Effector memory CD8-positive, alpha-beta T cell (primary cell): ENCODE measurements around the gene ARRDC1.
"Not testable (repeated sequence)": the region's sequence is repeated elsewhere in the genome, so short reads cannot be mapped to it uniquely, and the experiment has no call there.

ENCODE experiments used
- ATAC-seq: fragments of 150-1000 bp; cut with Tn5 transposase; replicated peaks from 2 replicates; pipeline ENCODE4 v1.10.0; 2021; ENCODE audit warnings: mild to moderate bottlenecking, moderate library complexity
- DNase-seq, 3 experiments: peaks; one replicate each; pipeline ENCODE4 v3.0.0; 2021
- H3K27ac Mint-ChIP-seq, 2 donors: one replicate each; pipeline ENCODE4 v1.8.0; 2022; ENCODE audit warnings: mild to moderate bottlenecking in 2 of 2, mixed read lengths in 2 of 2, moderate library complexity in 2 of 2
- H3K27me3 Mint-ChIP-seq, 2 donors: one replicate each; pipeline ENCODE4 v1.8.0; 2022; ENCODE audit warnings: mixed read lengths in 2 of 2
- H3K36me3 Mint-ChIP-seq: one replicate; pipeline ENCODE4 v1.8.0; 2022; ENCODE audit warnings: mild to moderate bottlenecking, moderate library complexity, mixed read lengths; ENCODE audit not compliant: insufficient read depth
- H3K4me1 Mint-ChIP-seq, 2 donors: one replicate each; pipeline ENCODE4 v1.8.0; 2022; ENCODE audit warnings: low read depth in 2 of 2, mixed read lengths in 2 of 2
- H3K4me3 Mint-ChIP-seq, 2 donors: one replicate each; pipeline ENCODE4 v1.8.0; 2022; ENCODE audit warnings: mild to moderate bottlenecking in 2 of 2, mixed read lengths in 2 of 2, moderate library complexity in 2 of 2
- H3K9me3 Mint-ChIP-seq, 2 donors: one replicate each; pipeline ENCODE4 v1.8.0; 2022; ENCODE audit warnings: mixed read lengths in 2 of 2

ARRDC1 gene

GRCh38 chr9:137622211-137622610, 16.7 kb downstream of the ARRDC1 start:
- DNase-seq, H3K27me3 Mint-ChIP-seq, H3K9me3 Mint-ChIP-seq, H3K4me3 Mint-ChIP-seq, ATAC-seq: not testable (repeated sequence)
- Mint-ChIP-seq H3K36me3 (peaks cover 39% of the 10 kb centered on the region), H3K27ac (peak overlapping the region; percentile 52 to 74), H3K4me1 (peaks cover 39 to 43% of the 10 kb centered on the region in 2 donors)

DNA sequence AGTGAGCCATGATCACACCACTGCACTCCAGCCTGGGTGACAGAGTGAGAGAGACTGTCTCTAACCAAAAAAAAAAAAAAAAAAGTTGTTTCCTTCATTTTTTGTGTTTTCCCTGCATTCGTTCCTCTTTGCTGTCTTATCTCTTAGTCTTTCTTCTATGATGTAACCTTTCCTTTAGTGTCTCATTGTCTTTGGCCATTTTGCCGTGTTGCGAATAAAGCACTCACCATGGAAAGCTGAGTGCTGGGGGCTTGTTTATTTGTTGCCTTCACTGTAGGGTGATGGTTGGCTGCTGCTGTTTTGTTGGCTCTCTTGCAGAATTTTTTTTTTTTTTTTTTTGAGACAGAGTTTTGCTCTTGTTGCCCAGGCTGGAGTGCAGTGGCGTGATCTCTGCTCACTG, 21.0 kb downstream of the ARRDC1 start:
- Mint-ChIP-seq H3K4me3 (peak overlapping the region in 1 of 2 donors; percentile 29), H3K27ac (peak overlapping the region in 1 of 2 donors; percentile 44), H3K36me3 (peaks cover 32% of the 10 kb centered on the region), H3K9me3 (no peaks in the 10 kb centered on the region), H3K27me3 (no peaks in the 10 kb centered on the region), H3K4me1 (peaks cover 36 to 40% of the 10 kb centered on the region in 2 donors)
- ATAC-seq (no peak), DNase-seq (no peak)

DNA sequence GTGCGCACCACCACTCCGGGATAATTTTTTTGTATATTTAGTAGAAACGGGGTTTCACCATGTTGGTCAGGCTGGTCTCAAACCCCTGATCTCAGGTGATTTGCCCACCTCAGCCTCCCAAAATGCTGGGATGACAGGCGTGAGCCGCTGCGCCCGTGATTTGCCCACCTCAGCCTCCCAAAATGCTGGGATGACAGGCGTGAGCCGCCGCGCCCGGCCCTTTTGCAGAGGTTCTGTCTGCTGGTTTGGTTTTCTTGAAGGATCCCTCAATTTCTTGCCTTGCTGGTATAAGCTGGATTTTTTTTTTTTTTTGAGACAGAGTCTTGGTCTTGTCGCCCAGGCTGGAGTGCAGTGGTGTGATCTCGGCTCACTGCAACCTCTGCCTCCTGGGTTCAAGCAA, 21.9 kb downstream of the ARRDC1 start:
- not testable (repeated sequence) for H3K4me3 Mint-ChIP-seq, H3K27ac Mint-ChIP-seq, DNase-seq, ATAC-seq, H3K9me3 Mint-ChIP-seq, H3K27me3 Mint-ChIP-seq
- Mint-ChIP-seq H3K36me3 (peaks cover 34% of the 10 kb centered on the region), H3K4me1 (peaks cover 38 to 46% of the 10 kb centered on the region in 2 donors)

DNA sequence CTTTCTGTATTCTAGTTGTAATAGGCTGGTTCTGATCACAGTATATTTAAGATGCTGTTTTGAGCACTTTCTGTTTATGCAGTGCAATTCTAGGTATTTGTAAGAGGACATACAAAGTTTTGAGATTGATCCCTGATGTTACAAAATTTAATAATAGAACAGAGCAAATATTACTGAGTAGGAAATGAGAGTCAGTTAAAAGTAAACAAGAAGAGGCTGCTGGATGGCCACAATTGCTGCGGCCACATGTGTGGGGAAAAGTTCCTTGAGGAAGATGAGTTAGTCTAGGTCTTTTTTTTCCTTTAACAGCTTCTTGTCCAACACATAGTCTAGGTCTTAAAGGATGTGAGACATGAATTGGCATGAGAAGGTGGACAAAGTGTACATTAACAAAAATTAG, 24.6 kb downstream of the ARRDC1 start:
- Mint-ChIP-seq H3K4me3 (no peak overlapping the region), H3K4me1 (peaks cover 42 to 54% of the 10 kb centered on the region in 2 donors), H3K27me3 (no peaks in the 10 kb centered on the region), H3K27ac (peak overlapping the region; percentile 92 to 93), H3K9me3 (no peaks in the 10 kb centered on the region), H3K36me3 (peaks cover 29% of the 10 kb centered on the region)
- DNase-seq (no peak), ATAC-seq (no peak)

GRCh38 chr9:137630679-137631078, 25.2 kb downstream of the ARRDC1 start:
- no peak for DNase-seq
- Mint-ChIP-seq H3K27me3 (no peaks in the 10 kb centered on the region), H3K4me3 (no peak overlapping the region), H3K36me3 (peaks cover 28% of the 10 kb centered on the region), H3K4me1 (peaks cover 37 to 49% of the 10 kb centered on the region in 2 donors), H3K9me3 (no peaks in the 10 kb centered on the region), H3K27ac (peak overlapping the region; percentile 60 to 92)
- no peak for ATAC-seq

- Mint-ChIP-seq H3K4me1 (peaks cover 40 to 45% of the 10 kb centered on the region in 2 donors), H3K27ac (peak overlapping the region in 1 of 2 donors; percentile 79), H3K27me3 (no peaks in the 10 kb centered on the region), H3K9me3 (no peaks in the 10 kb centered on the region), H3K4me3 (no peak overlapping the region), H3K36me3 (peaks cover 28% of the 10 kb centered on the region)
- ATAC-seq (no peak), DNase-seq (no peak)
Observed at GRCh38 chr9:137631345-137632229, 26.1 kb downstream of the ARRDC1 start.

DNA sequence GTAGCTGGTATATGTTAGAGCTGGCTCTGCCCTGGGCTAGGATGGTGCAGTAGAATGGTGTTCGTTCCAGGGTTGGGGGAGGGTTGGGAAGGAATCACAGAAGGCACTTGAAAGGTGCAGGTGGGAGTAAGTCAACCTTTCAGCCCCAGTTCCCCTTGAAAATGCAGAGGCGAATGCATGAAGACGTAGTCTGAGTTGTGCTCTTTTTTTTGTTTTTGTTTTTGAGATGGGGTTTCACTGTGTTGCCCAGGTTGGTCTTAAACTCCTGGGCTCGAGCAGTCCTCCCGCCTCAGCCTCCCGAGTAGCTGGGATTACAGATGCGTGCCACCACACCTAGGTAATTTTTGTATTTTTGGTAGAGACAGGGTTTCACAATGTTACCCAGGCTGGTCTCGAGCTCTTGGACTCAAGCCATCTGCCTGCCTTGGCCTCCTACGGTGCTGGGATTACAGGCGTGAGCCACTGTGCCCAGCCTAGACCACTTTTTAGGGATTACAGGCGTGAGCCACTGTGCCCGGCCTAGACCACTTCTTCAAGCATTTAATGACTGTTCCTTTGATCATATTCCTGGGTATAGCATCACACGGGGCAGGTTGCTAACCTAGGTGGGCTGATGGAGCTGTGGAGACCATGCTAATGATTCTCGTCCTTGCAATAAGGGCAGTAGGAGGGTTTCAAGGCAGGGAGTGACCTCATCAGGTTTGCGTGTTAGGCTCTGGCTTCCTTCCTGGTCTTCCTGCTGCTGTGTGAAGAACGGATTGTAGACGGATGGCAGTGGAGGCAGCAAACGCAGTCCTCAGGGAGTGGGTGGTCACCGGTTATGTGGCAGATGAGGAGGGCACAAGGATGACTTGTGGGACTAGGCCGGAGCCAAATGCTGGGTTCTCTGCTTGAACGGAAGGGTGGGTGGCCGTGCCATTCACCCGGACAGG, 27.0 kb downstream of the ARRDC1 start:
- peaks cover 40 to 45% of the 10 kb centered on the region in 2 donors for H3K4me1 Mint-ChIP-seq
- peaks cover 22% of the 10 kb centered on the region for H3K36me3 Mint-ChIP-seq
- no peaks in the 10 kb centered on the region for H3K27me3 Mint-ChIP-seq
- ATAC-seq (no peak), DNase-seq (no peak)
- peak overlapping the region; percentile 14 to 17 for H3K27ac Mint-ChIP-seq
- H3K9me3 Mint-ChIP-seq = no peaks in the 10 kb centered on the region
- H3K4me3 Mint-ChIP-seq = peak overlapping the region in 1 of 2 donors; percentile 12

GRCh38 chr9:137634016-137634415, 28.5 kb downstream of the ARRDC1 start:
- ATAC-seq (no peak), DNase-seq (no peak)
- peaks cover 22% of the 10 kb centered on the region for H3K36me3 Mint-ChIP-seq
- no peaks in the 10 kb centered on the region for H3K9me3 Mint-ChIP-seq
- H3K27ac Mint-ChIP-seq = peak overlapping the region in 1 of 2 donors; percentile 82
- H3K4me3 Mint-ChIP-seq = no peak overlapping the region
- H3K27me3 Mint-ChIP-seq = no peaks in the 10 kb centered on the region
- peaks cover 38 to 43% of the 10 kb centered on the region in 2 donors for H3K4me1 Mint-ChIP-seq

GRCh38 chr9:137638680-137639079, 33.2 kb downstream of the ARRDC1 start:
- Mint-ChIP-seq H3K4me3 (peak overlapping the region; percentile 67), H3K27ac (peak overlapping the region; percentile 84 to 88)
- DNase-seq = no peak

GRCh38 chr9:137639303-137640051, 34.0 kb downstream of the ARRDC1 start:
- peak overlapping the region; percentile 84 to 88 for H3K27ac Mint-ChIP-seq
- H3K36me3 Mint-ChIP-seq = peaks cover 27% of the 10 kb centered on the region
- no peaks in the 10 kb centered on the region for H3K9me3 Mint-ChIP-seq
- peaks cover 39 to 44% of the 10 kb centered on the region in 2 donors for H3K4me1 Mint-ChIP-seq
- ATAC-seq = peak; percentile 97
- no peaks in the 10 kb centered on the region for H3K27me3 Mint-ChIP-seq
- DNase-seq = no peak
- peak overlapping the region; percentile 67 for H3K4me3 Mint-ChIP-seq

More at GRCh38 chr9:137638680-137639079, 33.2 kb downstream of the ARRDC1 start:
- Mint-ChIP-seq H3K4me1 (peaks cover 40 to 45% of the 10 kb centered on the region in 2 donors), H3K9me3 (no peaks in the 10 kb centered on the region), H3K27me3 (no peaks in the 10 kb centered on the region), H3K36me3 (peaks cover 23% of the 10 kb centered on the region)
- no peak for ATAC-seq

DNA sequence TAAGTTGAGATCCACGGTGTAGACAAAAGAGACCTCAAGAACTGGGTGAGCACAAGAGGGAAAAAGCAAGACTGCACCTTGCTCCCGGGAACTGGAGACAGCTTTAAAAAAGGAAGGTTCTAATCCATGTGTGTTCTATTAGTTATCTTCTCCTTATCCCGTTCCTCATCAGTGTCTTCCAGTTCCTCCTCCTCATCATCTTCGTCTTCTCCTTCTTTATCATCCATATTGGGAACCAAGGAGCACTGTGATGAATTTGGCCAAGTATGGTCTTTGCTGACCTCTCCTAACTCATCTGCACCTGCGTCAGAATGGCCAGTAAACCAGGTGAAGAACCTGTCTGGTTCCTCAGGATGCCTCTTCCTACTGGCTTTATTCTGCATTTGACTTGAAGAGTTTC, 35.4 kb downstream of the ARRDC1 start:
- DNase-seq (no peak), ATAC-seq (no peak)
- Mint-ChIP-seq H3K4me3 (peak overlapping the region in 1 of 2 donors; percentile 5), H3K36me3 (peaks cover 27% of the 10 kb centered on the region), H3K9me3 (no peaks in the 10 kb centered on the region), H3K27me3 (no peaks in the 10 kb centered on the region), H3K27ac (peak overlapping the region; percentile 84 to 88), H3K4me1 (peaks cover 39 to 42% of the 10 kb centered on the region in 2 donors)

GRCh38 chr9:137642118-137642601, 36.7 kb downstream of the ARRDC1 start:
- Mint-ChIP-seq H3K27ac (peak overlapping the region in 1 of 2 donors; percentile 42), H3K27me3 (no peaks in the 10 kb centered on the region), H3K4me1 (peaks cover 41 to 49% of the 10 kb centered on the region in 2 donors), H3K4me3 (no peak overlapping the region), H3K9me3 (no peaks in the 10 kb centered on the region), H3K36me3 (peaks cover 34% of the 10 kb centered on the region)
- no peak for DNase-seq
- ATAC-seq = no peak
